ENCODE measurements around the gene THADA. TPM values are rescaled to one million over a fixed set of nuclear protein-coding genes. Genes with fewer than 3 reads are reported as not detected.
A peak's percentile ranks its signal among the peaks of the same experiment; 100 is the strongest.

THADA gene
- total and polyA plus RNA-seq, 4 experiments from 2014 or later = 20.3 to 44.8 (median 32.8) TPM

- Mint-ChIP-seq H3K9me3 (peaks cover 0 to 2% (median 0%) of the 10 kb centered on the region in 8 donors), H3K36me3 (peaks cover 40 to 51% of the 10 kb centered on the region in 2 donors), H3K4me1 (peaks cover 0 to 1% (median 0%) of the 10 kb centered on the region in 4 donors), H3K4me3 (no peak overlapping the region), H3K27ac (peak overlapping the region in 4 of 7 donors; percentile 13 to 31 (median 20)), H3K27me3 (no peaks in the 10 kb centered on the region)
- Histone ChIP-seq H3K27me3 (ENCODE audit: insufficient read depth, low read length) (no peaks in the 10 kb centered on the region), H3K4me1 (ENCODE audit: insufficient read depth, low read length) (no peaks in the 10 kb centered on the region), H3K9me3 (ENCODE audit: control insufficient read depth in 1 of 2, low read length in 2 of 2) (no peaks in the 10 kb centered on the region), H3K4me3 (ENCODE audit: low read length in 2 of 2) (no peak overlapping the region), H3K27ac (ENCODE audit: low read depth, low read length) (no peak overlapping the region), H3K36me3 (ENCODE audit: insufficient read depth, low read length) (no peaks in the 10 kb centered on the region)
- intact Hi-C loops (cut with micrococcal nuclease) = no loop called here
- DNase-seq = no peak
- CTCF ChIA-PET (ENCODE audit: partially characterized antibody) = interaction anchor here (0.9 to 1.4 kb wide), 2 partner anchors 15 to 39 kb away, joined by 3 read pairs; no protein-coding TSS in a partner anchor
- POLR2A ChIA-PET (ENCODE audit: partially characterized antibody) = no interaction called here
Measured at GRCh38 chr2:43268066-43268953, 327.5 kb downstream of the THADA start.

DNA sequence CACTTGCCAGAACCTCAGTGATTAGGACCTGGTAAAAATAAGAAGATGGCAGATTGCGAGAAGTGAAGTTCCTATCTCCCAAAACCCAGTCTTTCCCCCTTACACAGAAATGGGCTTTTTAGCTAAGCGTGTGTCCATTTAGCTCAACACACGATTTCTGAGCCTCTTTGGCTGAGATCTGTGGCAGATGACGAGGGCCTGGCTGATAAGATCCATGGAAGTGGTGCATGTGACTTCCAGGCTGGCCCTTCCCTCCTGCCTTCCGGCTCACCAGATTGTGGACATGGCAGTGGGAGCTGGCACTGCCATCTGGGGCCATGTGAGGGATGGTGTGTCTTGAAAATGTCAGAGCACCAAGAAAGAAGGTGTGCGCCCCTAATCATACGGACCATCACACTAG is 328.5 kb downstream of the THADA start:
- DNase-seq = no peak
- peak overlapping the region in 2 of 7 donors; percentile 24 to 30 for H3K27ac Mint-ChIP-seq
- H3K27me3 Mint-ChIP-seq = no peaks in the 10 kb centered on the region
- H3K9me3 ChIP-seq (ENCODE audit: control insufficient read depth in 1 of 2, low read length in 2 of 2) = no peaks in the 10 kb centered on the region
- no peaks in the 10 kb centered on the region for H3K4me1 ChIP-seq (ENCODE audit: insufficient read depth, low read length)
- H3K27ac ChIP-seq (ENCODE audit: low read depth, low read length) = no peak overlapping the region
- no peaks in the 10 kb centered on the region for H3K27me3 ChIP-seq (ENCODE audit: insufficient read depth, low read length)
- peaks cover 0 to 3% (median 0%) of the 10 kb centered on the region in 8 donors for H3K9me3 Mint-ChIP-seq
- H3K4me3 Mint-ChIP-seq = no peak overlapping the region
- intact Hi-C loops (cut with micrococcal nuclease) = no loop called here
- CTCF ChIA-PET (ENCODE audit: partially characterized antibody) = interaction anchor here (0.7 to 1.4 kb wide), 3 partner anchors 8 to 38 kb away, joined by 3 read pairs; no protein-coding TSS in a partner anchor
- no peak overlapping the region for H3K4me3 ChIP-seq (ENCODE audit: low read length in 2 of 2)
- peaks cover 40 to 48% of the 10 kb centered on the region in 2 donors for H3K36me3 Mint-ChIP-seq
- peaks cover 0 to 1% (median 0%) of the 10 kb centered on the region in 4 donors for H3K4me1 Mint-ChIP-seq
- POLR2A ChIA-PET (ENCODE audit: partially characterized antibody) = no interaction called here
- no peaks in the 10 kb centered on the region for H3K36me3 ChIP-seq (ENCODE audit: insufficient read depth, low read length)

- POLR2A ChIA-PET (ENCODE audit: partially characterized antibody) = no interaction called here
- no peaks in the 10 kb centered on the region for H3K27me3 ChIP-seq (ENCODE audit: insufficient read depth, low read length)
- H3K36me3 ChIP-seq (ENCODE audit: insufficient read depth, low read length) = no peaks in the 10 kb centered on the region
- H3K4me3 ChIP-seq (ENCODE audit: low read length in 2 of 2) = no peak overlapping the region
- no peaks in the 10 kb centered on the region for H3K4me1 ChIP-seq (ENCODE audit: insufficient read depth, low read length)
- H3K9me3 ChIP-seq (ENCODE audit: control insufficient read depth in 1 of 2, low read length in 2 of 2) = no peaks in the 10 kb centered on the region
- peaks cover 40 to 49% of the 10 kb centered on the region in 2 donors for H3K36me3 Mint-ChIP-seq
- CTCF ChIA-PET (ENCODE audit: partially characterized antibody) = no interaction called here
- H3K27me3 Mint-ChIP-seq = no peaks in the 10 kb centered on the region
- peaks cover 0 to 3% (median 0%) of the 10 kb centered on the region in 8 donors for H3K9me3 Mint-ChIP-seq
- intact Hi-C loops (cut with micrococcal nuclease) = no loop called here
- H3K4me1 Mint-ChIP-seq = no peaks in the 10 kb centered on the region
- H3K4me3 Mint-ChIP-seq = no peak overlapping the region
- DNase-seq = no peak
- H3K27ac ChIP-seq (ENCODE audit: low read depth, low read length) = no peak overlapping the region
- peak overlapping the region in 4 of 7 donors; percentile 11 to 61 (median 34) for H3K27ac Mint-ChIP-seq
Measured at GRCh38 chr2:43266711-43267111, 329.1 kb downstream of the THADA start.

GRCh38 chr2:43265421-43265820 is 330.4 kb downstream of the THADA start:
- POLR2A ChIA-PET (ENCODE audit: partially characterized antibody) = no interaction called here
- no peaks in the 10 kb centered on the region for H3K4me1 ChIP-seq (ENCODE audit: insufficient read depth, low read length)
- CTCF ChIA-PET (ENCODE audit: partially characterized antibody) = interaction anchor here (1.2 kb wide), 1 partner anchor 216 kb away, joined by 3 read pairs; no protein-coding TSS in a partner anchor
- no peaks in the 10 kb centered on the region for H3K36me3 ChIP-seq (ENCODE audit: insufficient read depth, low read length)
- Mint-ChIP-seq H3K36me3 (peaks cover 35 to 43% of the 10 kb centered on the region in 2 donors), H3K27ac (peak overlapping the region in 1 of 7 donors; percentile 75), H3K4me1 (no peaks in the 10 kb centered on the region), H3K4me3 (no peak overlapping the region), H3K9me3 (peaks cover 0 to 3% (median 0%) of the 10 kb centered on the region in 8 donors), H3K27me3 (no peaks in the 10 kb centered on the region)
- no peak for DNase-seq
- no peaks in the 10 kb centered on the region for H3K27me3 ChIP-seq (ENCODE audit: insufficient read depth, low read length)
- H3K27ac ChIP-seq (ENCODE audit: low read depth, low read length) = no peak overlapping the region
- no peaks in the 10 kb centered on the region for H3K9me3 ChIP-seq (ENCODE audit: control insufficient read depth in 1 of 2, low read length in 2 of 2)
- H3K4me3 ChIP-seq (ENCODE audit: low read length in 2 of 2) = no peak overlapping the region
- intact Hi-C loops (cut with micrococcal nuclease) = no loop called here

DNA sequence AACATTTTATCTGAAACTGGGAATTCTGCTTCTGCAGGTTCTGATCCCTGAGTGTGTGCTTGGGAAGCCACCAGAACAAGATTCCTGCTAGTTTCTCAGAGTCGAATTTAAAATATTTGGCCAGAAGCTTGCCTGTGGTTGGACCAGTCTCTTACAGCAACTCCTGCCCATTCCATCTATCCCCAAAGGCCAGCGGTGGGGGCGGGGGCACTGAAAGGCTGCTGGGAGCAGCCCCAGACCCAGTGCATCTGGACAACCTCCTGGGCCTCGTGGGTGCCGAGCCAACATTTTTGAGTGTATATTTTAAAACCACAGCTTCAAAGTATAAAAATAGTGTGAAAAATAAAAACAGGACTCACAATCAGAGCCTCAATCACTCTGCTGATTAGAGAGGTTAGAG is 330.8 kb downstream of the THADA start:
- no peaks in the 10 kb centered on the region for H3K9me3 ChIP-seq (ENCODE audit: control insufficient read depth in 1 of 2, low read length in 2 of 2)
- H3K4me3 ChIP-seq (ENCODE audit: low read length in 2 of 2) = no peak overlapping the region
- H3K4me1 ChIP-seq (ENCODE audit: insufficient read depth, low read length) = no peaks in the 10 kb centered on the region
- no peak overlapping the region for H3K27ac ChIP-seq (ENCODE audit: low read depth, low read length)
- Mint-ChIP-seq H3K4me3 (no peak overlapping the region), H3K4me1 (no peaks in the 10 kb centered on the region), H3K36me3 (peaks cover 30 to 43% of the 10 kb centered on the region in 2 donors), H3K27ac (no peak overlapping the region), H3K9me3 (peaks cover 0 to 3% (median 0%) of the 10 kb centered on the region in 8 donors), H3K27me3 (no peaks in the 10 kb centered on the region)
- DNase-seq = no peak
- ChIA-PET CTCF (ENCODE audit: partially characterized antibody) (interaction anchor here (1.2 kb wide), 1 partner anchor 217 kb away, joined by 3 read pairs; no protein-coding TSS in a partner anchor), POLR2A (ENCODE audit: partially characterized antibody) (no interaction called here)
- intact Hi-C loops (cut with micrococcal nuclease) = no loop called here
- H3K36me3 ChIP-seq (ENCODE audit: insufficient read depth, low read length) = no peaks in the 10 kb centered on the region
- H3K27me3 ChIP-seq (ENCODE audit: insufficient read depth, low read length) = no peaks in the 10 kb centered on the region

GRCh38 chr2:43262951-43263350 is 332.9 kb downstream of the THADA start:
- ChIA-PET CTCF (ENCODE audit: partially characterized antibody) (interaction anchor here (0.9 kb wide), 1 partner anchor 348 kb away, joined by 3 read pairs; no protein-coding TSS in a partner anchor), POLR2A (ENCODE audit: partially characterized antibody) (no interaction called here)
- Mint-ChIP-seq H3K4me3 (no peak overlapping the region), H3K9me3 (peaks cover 0 to 3% (median 0%) of the 10 kb centered on the region in 8 donors), H3K4me1 (no peaks in the 10 kb centered on the region), H3K27me3 (no peaks in the 10 kb centered on the region), H3K36me3 (peaks cover 17 to 30% of the 10 kb centered on the region in 2 donors), H3K27ac (no peak overlapping the region)
- Histone ChIP-seq H3K4me3 (ENCODE audit: low read length in 2 of 2) (no peak overlapping the region), H3K4me1 (ENCODE audit: insufficient read depth, low read length) (no peaks in the 10 kb centered on the region), H3K9me3 (ENCODE audit: control insufficient read depth in 1 of 2, low read length in 2 of 2) (no peaks in the 10 kb centered on the region), H3K36me3 (ENCODE audit: insufficient read depth, low read length) (no peaks in the 10 kb centered on the region), H3K27ac (ENCODE audit: low read depth, low read length) (no peak overlapping the region), H3K27me3 (ENCODE audit: insufficient read depth, low read length) (no peaks in the 10 kb centered on the region)
- intact Hi-C loops (cut with micrococcal nuclease) = no loop called here
- DNase-seq = no peak

DNA sequence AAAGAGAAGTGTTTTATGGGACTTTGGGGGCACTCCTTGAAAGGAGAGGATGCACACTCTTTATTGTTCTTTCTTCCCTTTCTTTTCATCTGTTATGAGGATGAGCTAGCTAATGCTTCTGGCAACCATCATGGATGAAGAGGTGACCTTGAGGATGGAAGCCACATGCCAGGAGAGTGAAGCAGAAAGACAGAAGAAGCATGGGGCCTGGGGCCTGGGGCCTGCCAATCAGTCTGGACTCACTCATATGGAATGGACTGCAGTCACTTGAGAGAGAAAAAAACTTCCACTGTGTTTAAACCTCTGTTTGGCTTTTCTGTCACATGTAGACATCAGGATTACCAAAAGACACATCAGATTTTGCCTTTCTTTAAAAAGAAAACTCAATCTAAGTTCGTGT is 333.6 kb downstream of the THADA start:
- Mint-ChIP-seq H3K4me1 (no peaks in the 10 kb centered on the region), H3K4me3 (no peak overlapping the region), H3K27me3 (no peaks in the 10 kb centered on the region), H3K36me3 (peaks cover 14 to 29% of the 10 kb centered on the region in 2 donors), H3K9me3 (peaks cover 0 to 3% (median 0%) of the 10 kb centered on the region in 8 donors), H3K27ac (peak overlapping the region in 1 of 7 donors; percentile 18)
- POLR2A ChIA-PET (ENCODE audit: partially characterized antibody) = no interaction called here
- DNase-seq = no peak
- no peaks in the 10 kb centered on the region for H3K9me3 ChIP-seq (ENCODE audit: control insufficient read depth in 1 of 2, low read length in 2 of 2)
- CTCF ChIA-PET (ENCODE audit: partially characterized antibody) = no interaction called here
- H3K4me1 ChIP-seq (ENCODE audit: insufficient read depth, low read length) = no peaks in the 10 kb centered on the region
- H3K4me3 ChIP-seq (ENCODE audit: low read length in 2 of 2) = no peak overlapping the region
- no peaks in the 10 kb centered on the region for H3K36me3 ChIP-seq (ENCODE audit: insufficient read depth, low read length)
- intact Hi-C loops (cut with micrococcal nuclease) = no loop called here
- no peak overlapping the region for H3K27ac ChIP-seq (ENCODE audit: low read depth, low read length)
- no peaks in the 10 kb centered on the region for H3K27me3 ChIP-seq (ENCODE audit: insufficient read depth, low read length)
